GM21367 (cell line): Measurements from ENCODE around the gene HAT1.

Source experiments
- ATAC-seq: cut with Tn5 transposase; IDR thresholded peaks from one replicate; pipeline ENCODE4 v1.9.1; 2021; ENCODE audit not compliant: unreplicated experiment

Gene HAT1

GRCh38 chr2:171913517-171913916 is 8.7 kb upstream of the HAT1 start:
- no peak for ATAC-seq

DNA sequence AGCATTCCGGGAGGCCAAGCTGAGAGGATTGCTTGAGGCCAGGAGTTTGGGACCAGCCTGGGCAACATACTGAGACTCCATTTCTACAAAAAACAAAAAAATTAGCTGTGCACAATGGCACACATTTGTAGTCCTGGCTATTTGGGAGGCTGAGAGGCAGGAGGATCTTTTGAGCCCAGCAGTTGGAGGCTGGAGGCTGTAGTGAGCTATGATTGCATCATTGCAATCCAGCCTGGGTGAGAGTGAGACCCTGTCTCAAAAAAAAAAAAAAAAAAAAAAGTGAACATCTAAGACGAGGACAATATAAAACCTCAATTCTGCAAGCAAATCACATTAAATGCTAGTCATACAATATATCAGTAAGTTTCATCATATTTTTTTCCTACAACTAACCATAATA is 2.8 kb upstream of the HAT1 start:
- no peak for ATAC-seq

GRCh38 chr2:171921970-171922229 is 361 bp upstream of the HAT1 start:
- no peak for ATAC-seq

DNA sequence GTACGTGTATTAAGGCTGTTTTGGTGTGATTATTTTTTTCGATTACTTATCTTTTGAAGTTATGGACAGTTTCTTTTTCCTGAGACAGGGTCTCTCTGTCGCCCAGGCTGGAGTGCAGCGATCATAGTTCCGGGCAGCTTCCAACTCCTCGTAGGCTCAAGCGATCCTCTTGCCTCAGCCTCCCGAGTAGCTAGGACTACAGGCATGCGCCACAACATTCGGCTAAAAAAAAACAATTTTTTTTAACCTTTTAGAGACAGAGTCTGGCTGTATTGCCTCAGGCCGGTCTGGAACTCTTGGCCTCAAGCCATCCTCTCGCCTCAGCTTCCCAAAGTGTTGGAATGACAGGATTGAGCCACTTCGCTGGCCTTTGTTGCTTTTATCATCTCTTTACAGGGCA is 945 bp downstream of the HAT1 start:
- no peak for ATAC-seq

- ATAC-seq: no peak
Measured at GRCh38 chr2:171924170-171924942, 2.1 kb downstream of the HAT1 start.

DNA sequence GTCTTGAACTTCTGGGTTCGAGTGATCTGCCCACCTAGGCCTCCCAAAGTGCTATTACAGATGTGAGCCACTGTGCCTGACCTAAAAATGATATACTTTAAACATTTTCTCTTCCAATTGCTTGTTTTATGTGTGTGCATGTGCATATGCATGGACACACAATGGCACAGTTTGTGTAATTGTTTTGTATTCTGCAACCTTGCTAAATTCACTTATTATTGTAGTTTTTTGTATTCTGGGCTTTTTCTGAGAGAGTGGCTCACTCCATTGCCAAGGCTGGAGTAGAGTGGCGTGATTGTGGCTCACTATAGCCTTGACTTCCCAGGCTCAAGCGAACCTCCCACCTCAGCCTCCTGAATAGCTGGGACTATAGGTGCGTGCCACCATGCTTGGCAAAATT is 8.1 kb downstream of the HAT1 start:
- ATAC-seq: no peak

DNA sequence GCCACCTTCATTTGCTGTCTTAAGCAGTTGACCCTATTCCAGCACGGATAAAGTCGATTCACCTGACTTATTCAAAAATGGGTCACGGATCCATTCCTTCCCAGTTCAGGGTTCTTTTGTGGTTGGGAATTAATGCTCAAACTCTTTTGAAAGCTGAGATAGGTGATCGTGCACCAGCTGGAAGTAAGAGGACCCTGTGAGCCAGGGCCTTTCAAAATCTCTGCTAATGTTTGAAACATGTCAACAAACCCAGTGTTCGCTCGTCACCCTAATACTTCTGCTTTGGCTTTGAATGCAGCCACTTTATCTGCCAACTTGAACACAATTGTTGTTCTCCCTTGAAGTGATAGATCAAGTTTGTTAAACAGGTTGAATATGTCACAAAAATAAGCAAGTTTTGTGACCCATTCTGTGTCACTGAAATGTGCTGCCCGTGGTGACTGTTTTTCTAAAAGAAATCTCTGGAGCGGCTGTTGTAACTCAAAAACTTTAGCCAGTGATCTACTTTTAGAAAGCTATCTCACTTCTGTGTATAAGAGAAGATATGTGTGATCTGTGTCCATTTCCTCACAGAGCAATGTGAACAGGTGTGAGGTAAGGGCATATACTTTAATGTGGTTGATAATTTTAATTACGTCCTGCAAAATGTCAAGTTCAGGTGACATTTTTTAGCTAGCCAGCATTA is 16.9 kb downstream of the HAT1 start:
- ATAC-seq: no peak

- ATAC-seq: no peak
Measured at GRCh38 chr2:171939743-171940071, 17.4 kb downstream of the HAT1 start.

- ATAC-seq: no peak
Measured at GRCh38 chr2:171941316-171941699, 19.0 kb downstream of the HAT1 start.

DNA sequence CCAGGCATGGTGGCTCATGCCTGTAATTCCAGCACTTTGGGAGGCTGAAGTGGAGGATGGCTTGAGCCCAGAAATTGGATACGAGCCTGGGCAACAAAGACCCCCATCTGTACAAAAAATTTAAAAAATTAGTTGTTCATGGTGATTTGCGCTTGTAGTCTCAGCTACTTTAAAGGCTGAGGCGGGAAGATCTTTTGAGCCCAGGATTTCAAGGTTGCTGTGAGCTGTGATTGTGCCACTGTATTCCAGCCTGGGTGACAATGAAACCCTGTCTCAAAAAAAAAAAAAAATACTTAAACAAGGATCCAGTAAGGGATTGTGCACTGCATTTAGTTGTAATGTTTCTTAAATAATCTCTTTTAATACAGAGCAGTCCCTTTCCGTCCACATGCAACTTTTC is 21.6 kb downstream of the HAT1 start:
- ATAC-seq: no peak

- ATAC-seq: no peak
Measured at GRCh38 chr2:171952276-171952675, 30.0 kb downstream of the HAT1 start.

GRCh38 chr2:171952748-171953147 is 30.5 kb downstream of the HAT1 start:
- ATAC-seq: no peak

- no peak for ATAC-seq
Measured at GRCh38 chr2:171956135-171956825, 34.0 kb downstream of the HAT1 start.

DNA sequence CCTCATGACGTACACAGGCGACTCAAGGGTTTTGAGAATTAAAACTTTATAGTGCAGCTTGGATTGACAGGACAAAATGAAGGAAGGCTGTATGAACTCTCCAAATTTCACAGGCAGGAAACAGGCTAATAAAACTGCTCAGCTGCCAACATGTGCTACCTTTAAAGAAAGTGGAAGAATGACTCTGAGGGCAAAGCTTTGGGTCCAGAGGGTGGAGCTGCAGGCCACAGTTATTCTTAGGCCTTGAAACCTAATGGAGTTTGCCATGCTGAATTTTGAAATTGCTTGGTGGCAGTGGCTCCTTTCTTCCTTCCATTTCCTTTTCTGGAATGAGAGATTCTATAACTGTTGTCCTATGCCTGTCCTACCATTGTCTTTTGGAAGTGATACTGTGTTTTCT is 34.8 kb downstream of the HAT1 start:
- no peak for ATAC-seq

GRCh38 chr2:171958475-171958874 is 36.2 kb downstream of the HAT1 start:
- ATAC-seq: no peak

DNA sequence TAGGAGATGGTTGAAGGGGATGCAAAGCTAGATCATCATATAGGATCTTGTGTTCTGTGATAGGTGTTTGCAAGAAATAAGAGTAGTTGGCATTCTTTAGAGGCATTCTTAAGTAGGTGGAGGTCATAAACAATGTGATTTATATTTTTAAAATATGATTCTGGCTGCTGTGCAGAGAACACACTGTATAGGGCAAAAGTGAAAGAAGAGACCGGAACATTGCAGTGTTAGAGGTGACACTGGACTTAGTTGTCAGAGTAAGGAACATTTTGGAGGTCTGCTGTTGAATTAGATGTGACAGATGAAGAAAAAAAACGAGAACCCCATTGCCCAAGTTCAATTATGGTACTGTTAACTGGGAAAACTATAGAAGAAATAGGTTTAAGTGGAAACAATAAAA is 37.7 kb downstream of the HAT1 start:
- no peak for ATAC-seq

GRCh38 chr2:171960570-171960969 is 38.3 kb downstream of the HAT1 start:
- ATAC-seq: no peak

GRCh38 chr2:171963198-171963597 is 40.9 kb downstream of the HAT1 start:
- ATAC-seq: no peak

DNA sequence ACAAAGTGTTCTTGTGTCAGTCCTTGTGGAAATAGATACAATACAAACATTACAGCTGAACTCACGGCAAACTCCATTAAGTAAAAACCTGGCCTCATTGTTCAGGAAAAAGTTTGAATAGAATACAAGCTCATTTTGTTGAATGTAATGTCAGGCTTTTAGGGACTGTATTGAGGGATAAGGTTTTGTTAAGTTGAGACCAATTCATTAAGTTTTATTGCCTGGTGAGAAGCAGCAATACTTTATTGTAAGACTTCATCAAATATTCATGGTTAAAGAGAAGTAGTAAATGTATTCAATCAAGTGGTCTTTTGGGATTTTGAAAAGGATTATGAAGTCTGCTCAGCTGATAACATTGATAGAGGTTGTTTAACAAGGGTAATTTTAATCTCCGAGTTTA is 42.0 kb downstream of the HAT1 start:
- no peak for ATAC-seq

DNA sequence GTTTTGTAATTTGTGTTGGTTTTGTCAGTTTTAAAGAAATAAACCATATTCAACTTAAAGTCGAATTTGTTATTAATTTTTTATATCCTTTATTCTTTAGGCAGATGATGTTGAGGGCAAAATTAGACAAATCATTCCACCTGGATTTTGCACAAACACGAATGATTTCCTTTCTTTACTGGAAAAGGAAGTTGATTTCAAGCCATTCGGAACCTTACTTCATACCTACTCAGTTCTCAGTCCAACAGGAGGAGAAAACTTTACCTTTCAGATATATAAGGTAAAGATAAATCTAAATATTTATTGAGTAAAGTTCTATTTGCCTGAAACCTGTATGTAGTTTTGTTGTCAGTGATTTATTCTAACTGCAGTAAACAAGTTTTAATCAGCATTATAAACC is 43.0 kb downstream of the HAT1 start:
- ATAC-seq: no peak

GRCh38 chr2:171965661-171966060 is 43.4 kb downstream of the HAT1 start:
- ATAC-seq: no peak

- no peak for ATAC-seq
Measured at GRCh38 chr2:171966235-171966634, 44.0 kb downstream of the HAT1 start.

GRCh38 chr2:171966688-171967087 is 44.4 kb downstream of the HAT1 start:
- no peak for ATAC-seq
